HEK293 (cell line): ENCODE results near the gene CSTPP1.

Source experiments
- CTCF ChIP-seq: fragments of 450-650 bp; formaldehyde crosslinking; IDR thresholded peaks from 2 replicates; pipeline ENCODE4 v1.5.1; 2016; ENCODE audit warnings: missing biosample characterization, missing genetic modification characterization
- YY1 ChIP-seq: fragments of 450-650 bp; formaldehyde crosslinking; IDR thresholded peaks from 2 replicates; pipeline ENCODE4 v1.5.1; 2018; ENCODE audit warnings: missing biosample characterization, missing genetic modification characterization
- ZBTB7A ChIP-seq: fragments of 450-650 bp; formaldehyde crosslinking; IDR thresholded peaks from 2 replicates; pipeline ENCODE4 v1.5.1; 2016; ENCODE audit warnings: low read depth, missing biosample characterization, missing genetic modification characterization
- ZBTB8A ChIP-seq: fragments of 450-650 bp; formaldehyde crosslinking; IDR thresholded peaks from 2 replicates; pipeline ENCODE4 v1.5.1; 2016; ENCODE audit warnings: missing biosample characterization, missing genetic modification characterization
- ZNF138 ChIP-seq: fragments of 450-650 bp; formaldehyde crosslinking; IDR thresholded peaks from 2 replicates; pipeline ENCODE4 v1.5.1; 2016; ENCODE audit warnings: missing biosample characterization, missing genetic modification characterization, borderline replicate concordance
- ZNF140 ChIP-seq: fragments of 450-650 bp; formaldehyde crosslinking; IDR thresholded peaks from 2 replicates; pipeline ENCODE4 v1.5.1; 2016; ENCODE audit warnings: missing biosample characterization, missing genetic modification characterization
- ZNF23 ChIP-seq: fragments of 450-650 bp; formaldehyde crosslinking; IDR thresholded peaks from 2 replicates; pipeline ENCODE4 v1.5.1; 2016; ENCODE audit warnings: missing biosample characterization, missing genetic modification characterization, borderline replicate concordance
- ZNF239 ChIP-seq: fragments of 450-650 bp; formaldehyde crosslinking; IDR thresholded peaks from 2 replicates; pipeline ENCODE4 v1.5.1; 2016; ENCODE audit warnings: missing biosample characterization, missing genetic modification characterization
- ZNF391 ChIP-seq: fragments of 450-650 bp; formaldehyde crosslinking; IDR thresholded peaks from 2 replicates; pipeline ENCODE4 v1.5.1; 2016; ENCODE audit warnings: low read depth, missing biosample characterization, missing genetic modification characterization, borderline replicate concordance
- ZNF416 ChIP-seq: fragments of 450-650 bp; formaldehyde crosslinking; IDR thresholded peaks from 2 replicates; pipeline ENCODE4 v1.5.1; 2016; ENCODE audit warnings: missing biosample characterization, missing genetic modification characterization
- ZNF555 ChIP-seq: fragments of 450-650 bp; formaldehyde crosslinking; conservative IDR thresholded peaks from 2 replicates; pipeline ENCODE4 v1.5.1; 2017; ENCODE audit warnings: missing biosample characterization, mild to moderate bottlenecking, missing genetic modification characterization, inconsistent platforms
- ZNF561 ChIP-seq: fragments of 450-650 bp; IDR thresholded peaks from 2 replicates; pipeline ENCODE4 v1.5.1; 2018; ENCODE audit warnings: missing biosample characterization, missing genetic modification characterization, borderline replicate concordance
- ZNF76 ChIP-seq: fragments of 450-650 bp; formaldehyde crosslinking; IDR thresholded peaks from 2 replicates; pipeline ENCODE4; 2016; ENCODE audit warnings: low read depth, missing biosample characterization, missing genetic modification characterization, borderline replicate concordance
- ZSCAN23 ChIP-seq: fragments of 450-650 bp; formaldehyde crosslinking; IDR thresholded peaks from 2 replicates; pipeline ENCODE4 v1.5.1; 2016; ENCODE audit warnings: missing biosample characterization, missing genetic modification characterization

DNA sequence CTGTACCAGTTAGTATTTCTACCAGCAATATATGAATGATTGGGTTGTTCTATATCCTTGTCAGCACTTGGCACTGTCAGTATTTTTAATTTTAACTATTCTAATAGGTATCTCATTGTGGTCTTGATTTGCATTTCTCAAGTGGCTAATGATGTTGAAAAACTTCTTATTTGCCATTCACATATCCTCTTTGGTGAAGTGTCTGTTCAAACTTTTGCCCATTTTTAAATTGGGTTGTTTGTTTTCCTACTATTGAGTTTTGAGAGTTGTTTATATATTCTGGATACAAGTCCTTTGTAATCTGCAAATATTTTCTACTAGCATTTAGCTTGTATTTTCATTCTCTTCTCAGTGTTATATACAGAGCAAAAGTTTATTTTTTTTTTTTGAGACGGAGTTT is 82.1 kb downstream of the CSTPP1 start:
- TF ChIP-seq CTCF: no peak
- no peak for TF ChIP-seq ZNF239
- no peak for TF ChIP-seq ZNF555 (tag by site-specific recombination)
- TF ChIP-seq YY1 (tag by site-specific recombination): no peak
- TF ChIP-seq ZNF76 (tag by site-specific recombination): no peak
- no peak for TF ChIP-seq ZNF391 (tag by site-specific recombination)
- TF ChIP-seq ZNF416 (tag by site-specific recombination): no peak
- TF ChIP-seq ZBTB8A (tag by site-specific recombination): no peak
- TF ChIP-seq ZSCAN23: no peak
- no peak for TF ChIP-seq ZNF138 (tag by site-specific recombination)
- TF ChIP-seq ZNF561 (tag by site-specific recombination): no peak
- no peak for TF ChIP-seq ZNF140 (tag by site-specific recombination)
- no peak for TF ChIP-seq ZNF23 (tag by site-specific recombination)
- TF ChIP-seq ZBTB7A: no peak
